Esophagus muscularis mucosa (tissue), 3 donors: Measurements from ENCODE around the gene SPTBN1.

Source experiments
- EP300 ChIP-seq: sonication (generic); formaldehyde crosslinking; IDR thresholded peaks from one replicate; pipeline ENCODE4 v1.6.1; 2017; ENCODE audit warnings: antibody characterized with exemption
- TF ChIP-seq, protein P1 (sequence below), 3 experiments: fragments of 200-600 bp in 2 of 3; fragments of 450-650 bp in 1 of 3; sonication (generic) in 2 of 3; IDR thresholded peaks; one replicate each; pipeline ENCODE4 v1.5.1; 2017 to 2019; ENCODE audit warnings: antibody characterized with exemption in 3 of 3, mild to moderate bottlenecking in 2 of 3, moderate library complexity in 1 of 3

DNA sequence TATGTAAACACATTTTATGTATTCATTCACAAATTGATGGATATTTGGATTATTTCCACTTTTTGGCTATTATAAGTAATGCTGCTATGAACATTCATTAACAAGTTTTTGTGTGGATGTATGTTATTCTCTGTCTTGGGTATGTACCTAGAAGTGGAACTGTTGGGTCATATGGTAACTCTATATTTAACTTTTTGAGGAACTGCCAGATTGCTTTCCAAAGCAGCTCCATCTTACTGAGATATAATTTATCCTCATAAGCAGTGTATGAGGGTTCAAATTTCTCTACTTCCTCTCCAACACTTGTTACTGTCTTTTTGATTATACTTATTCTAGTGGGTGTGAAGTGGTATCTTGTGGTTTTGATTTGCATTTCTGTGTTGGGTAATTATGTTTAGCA, 260.2 kb downstream of the SPTBN1 start:
- no peak for TF ChIP-seq EP300
- TF ChIP-seq, protein P1, sequence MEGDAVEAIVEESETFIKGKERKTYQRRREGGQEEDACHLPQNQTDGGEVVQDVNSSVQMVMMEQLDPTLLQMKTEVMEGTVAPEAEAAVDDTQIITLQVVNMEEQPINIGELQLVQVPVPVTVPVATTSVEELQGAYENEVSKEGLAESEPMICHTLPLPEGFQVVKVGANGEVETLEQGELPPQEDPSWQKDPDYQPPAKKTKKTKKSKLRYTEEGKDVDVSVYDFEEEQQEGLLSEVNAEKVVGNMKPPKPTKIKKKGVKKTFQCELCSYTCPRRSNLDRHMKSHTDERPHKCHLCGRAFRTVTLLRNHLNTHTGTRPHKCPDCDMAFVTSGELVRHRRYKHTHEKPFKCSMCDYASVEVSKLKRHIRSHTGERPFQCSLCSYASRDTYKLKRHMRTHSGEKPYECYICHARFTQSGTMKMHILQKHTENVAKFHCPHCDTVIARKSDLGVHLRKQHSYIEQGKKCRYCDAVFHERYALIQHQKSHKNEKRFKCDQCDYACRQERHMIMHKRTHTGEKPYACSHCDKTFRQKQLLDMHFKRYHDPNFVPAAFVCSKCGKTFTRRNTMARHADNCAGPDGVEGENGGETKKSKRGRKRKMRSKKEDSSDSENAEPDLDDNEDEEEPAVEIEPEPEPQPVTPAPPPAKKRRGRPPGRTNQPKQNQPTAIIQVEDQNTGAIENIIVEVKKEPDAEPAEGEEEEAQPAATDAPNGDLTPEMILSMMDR (IDR thresholded peaks at IDR 0.05), result no peak
